Muscle layer of duodenum (tissue), 2 donors: ENCODE measurements around the gene ITSN2.
A peak's percentile ranks its signal among the peaks of the same experiment; 100 is the strongest.

Experiments used
- H3K27ac ChIP-seq: one replicate; pipeline ENCODE4 v1.7.0; 2013; ENCODE audit warnings: mild to moderate bottlenecking, low read length
- H3K27me3 ChIP-seq: one replicate; pipeline ENCODE4 v1.7.0; 2013; ENCODE audit warnings: low read depth, mild to moderate bottlenecking, control low read depth, low read length
- H3K36me3 ChIP-seq, 2 donors: one replicate each; pipeline ENCODE4 v1.7.0; 2013; ENCODE audit warnings: low read length in 2 of 2, control low read depth in 1 of 2, mild to moderate bottlenecking in 1 of 2; ENCODE audit not compliant: insufficient read depth in 2 of 2, control insufficient read depth in 1 of 2
- H3K4me1 ChIP-seq, 2 donors: one replicate each; pipeline ENCODE4 v1.7.0; 2013; ENCODE audit warnings: low read length in 2 of 2, mild to moderate bottlenecking in 2 of 2, control low read depth in 1 of 2, moderate library complexity in 1 of 2; ENCODE audit not compliant: insufficient read depth in 2 of 2, control insufficient read depth in 1 of 2
- H3K4me3 ChIP-seq, 2 donors: one replicate each; pipeline ENCODE4 v1.7.0; 2013; ENCODE audit warnings: low read length in 2 of 2, low read depth in 1 of 2, mild to moderate bottlenecking in 1 of 2
- H3K9me3 ChIP-seq, 2 donors: one replicate each; pipeline ENCODE4 v1.7.0; 2013; ENCODE audit warnings: low read length in 2 of 2, control low read depth in 1 of 2, mild to moderate bottlenecking in 1 of 2; ENCODE audit not compliant: control insufficient read depth in 1 of 2
- donor health status: healthy.

The ITSN2 gene

GRCh38 chr2:24175631-24176187, 184.6 kb downstream of the ITSN2 start:
- no peaks in the 10 kb centered on the region for H3K36me3 ChIP-seq
- H3K9me3 ChIP-seq: no peaks in the 10 kb centered on the region
- no peaks in the 10 kb centered on the region for H3K4me1 ChIP-seq
- no peaks in the 10 kb centered on the region for H3K27me3 ChIP-seq
- peak overlapping the region; percentile 51 for H3K27ac ChIP-seq
- H3K4me3 ChIP-seq: peak overlapping the region; percentile 31 to 48

GRCh38 chr2:24174851-24175277, 185.5 kb downstream of the ITSN2 start, which contains the start of gene FAM228A:
TSS of gene FAM228A (plus strand) at chr2:24175053. CDS start at chr2:24175481, 428 bp downstream.
- H3K27ac ChIP-seq: peak within 1 kb of the TSS; percentile 51
- no peaks in the 10 kb centered on the region for H3K27me3 ChIP-seq
- peak within 1 kb of the TSS; percentile 31 to 48 for H3K4me3 ChIP-seq
- H3K4me1 ChIP-seq: no peaks in the 10 kb centered on the region
- H3K9me3 ChIP-seq: no peaks in the 10 kb centered on the region
- no peaks in the 10 kb centered on the region for H3K36me3 ChIP-seq

GRCh38 chr2:24169023-24169422, 191.3 kb downstream of the ITSN2 start:
- H3K9me3 ChIP-seq: no peaks in the 10 kb centered on the region
- H3K4me1 ChIP-seq: no peaks in the 10 kb centered on the region
- H3K36me3 ChIP-seq: no peaks in the 10 kb centered on the region
- no peak overlapping the region for H3K27ac ChIP-seq
- no peak overlapping the region for H3K4me3 ChIP-seq
- no peaks in the 10 kb centered on the region for H3K27me3 ChIP-seq

GRCh38 chr2:24164416-24164973, 195.8 kb downstream of the ITSN2 start:
- Histone ChIP-seq H3K4me1 (no peaks in the 10 kb centered on the region), H3K4me3 (no peak overlapping the region), H3K36me3 (peaks cover 0 to 6% of the 10 kb centered on the region in 2 donors), H3K27ac (no peak overlapping the region), H3K9me3 (peaks cover 0 to 3% of the 10 kb centered on the region in 2 donors), H3K27me3 (no peaks in the 10 kb centered on the region)

- Histone ChIP-seq H3K27ac (no peak overlapping the region), H3K36me3 (peaks cover 0 to 6% of the 10 kb centered on the region in 2 donors), H3K27me3 (no peaks in the 10 kb centered on the region), H3K4me3 (no peak overlapping the region), H3K9me3 (peaks cover 0 to 3% of the 10 kb centered on the region in 2 donors), H3K4me1 (no peaks in the 10 kb centered on the region)
These were observed 196.7 kb downstream of the ITSN2 start for GRCh38 chr2:24163601-24164000.

GRCh38 chr2:24163186-24163585, 197.2 kb downstream of the ITSN2 start:
- H3K27ac ChIP-seq: no peak overlapping the region
- no peak overlapping the region for H3K4me3 ChIP-seq
- no peaks in the 10 kb centered on the region for H3K4me1 ChIP-seq
- H3K9me3 ChIP-seq: peaks cover 0 to 3% of the 10 kb centered on the region in 2 donors
- H3K36me3 ChIP-seq: peaks cover 0 to 6% of the 10 kb centered on the region in 2 donors
- H3K27me3 ChIP-seq: no peaks in the 10 kb centered on the region

GRCh38 chr2:24162494-24162893, 197.8 kb downstream of the ITSN2 start:
- peaks cover 0 to 3% of the 10 kb centered on the region in 2 donors for H3K9me3 ChIP-seq
- H3K27ac ChIP-seq: no peak overlapping the region
- peaks cover 0 to 6% of the 10 kb centered on the region in 2 donors for H3K36me3 ChIP-seq
- no peaks in the 10 kb centered on the region for H3K4me1 ChIP-seq
- H3K4me3 ChIP-seq: no peak overlapping the region
- H3K27me3 ChIP-seq: no peaks in the 10 kb centered on the region

- no peak overlapping the region for H3K27ac ChIP-seq
These were observed 199.6 kb downstream of the ITSN2 start for GRCh38 chr2:24160761-24161160.

GRCh38 chr2:24159708-24160107, 200.6 kb downstream of the ITSN2 start:
- Histone ChIP-seq H3K27ac (no peak overlapping the region), H3K36me3 (peaks cover 0 to 6% of the 10 kb centered on the region in 2 donors), H3K4me1 (no peaks in the 10 kb centered on the region), H3K4me3 (no peak overlapping the region), H3K27me3 (no peaks in the 10 kb centered on the region), H3K9me3 (peaks cover 0 to 3% of the 10 kb centered on the region in 2 donors)

More at GRCh38 chr2:24160761-24161160, 199.6 kb downstream of the ITSN2 start:
- H3K9me3 ChIP-seq: peaks cover 0 to 3% of the 10 kb centered on the region in 2 donors
- H3K27me3 ChIP-seq: no peaks in the 10 kb centered on the region
- H3K36me3 ChIP-seq: peaks cover 0 to 6% of the 10 kb centered on the region in 2 donors
- H3K4me3 ChIP-seq: no peak overlapping the region
- no peaks in the 10 kb centered on the region for H3K4me1 ChIP-seq

- H3K27me3 ChIP-seq: no peaks in the 10 kb centered on the region
- H3K9me3 ChIP-seq: peaks cover 0 to 3% of the 10 kb centered on the region in 2 donors
- no peak overlapping the region for H3K27ac ChIP-seq
- peaks cover 0 to 16% of the 10 kb centered on the region in 2 donors for H3K36me3 ChIP-seq
- H3K4me3 ChIP-seq: no peak overlapping the region
- no peaks in the 10 kb centered on the region for H3K4me1 ChIP-seq
These were observed 202.2 kb downstream of the ITSN2 start for GRCh38 chr2:24158131-24158530.

- H3K4me1 ChIP-seq: no peaks in the 10 kb centered on the region
- peaks cover 0 to 30% of the 10 kb centered on the region in 2 donors for H3K36me3 ChIP-seq
- no peak overlapping the region for H3K4me3 ChIP-seq
- no peaks in the 10 kb centered on the region for H3K9me3 ChIP-seq
- H3K27me3 ChIP-seq: no peaks in the 10 kb centered on the region
- no peak overlapping the region for H3K27ac ChIP-seq
These were observed 206.9 kb downstream of the ITSN2 start for GRCh38 chr2:24153478-24153877.
